Muscle layer of duodenum (tissue), 2 donors: ENCODE data around the gene UBASH3B.

ENCODE experiments used
- H3K27ac ChIP-seq: one replicate; pipeline ENCODE4 v1.7.0; 2013; ENCODE audit warnings: mild to moderate bottlenecking, low read length
- H3K27me3 ChIP-seq: one replicate; pipeline ENCODE4 v1.7.0; 2013; ENCODE audit warnings: low read depth, mild to moderate bottlenecking, control low read depth, low read length
- H3K36me3 ChIP-seq, 2 donors: one replicate each; pipeline ENCODE4 v1.7.0; 2013; ENCODE audit warnings: low read length in 2 of 2, control low read depth in 1 of 2, mild to moderate bottlenecking in 1 of 2; ENCODE audit not compliant: insufficient read depth in 2 of 2, control insufficient read depth in 1 of 2
- H3K4me1 ChIP-seq, 2 donors: one replicate each; pipeline ENCODE4 v1.7.0; 2013; ENCODE audit warnings: low read length in 2 of 2, mild to moderate bottlenecking in 2 of 2, control low read depth in 1 of 2, moderate library complexity in 1 of 2; ENCODE audit not compliant: insufficient read depth in 2 of 2, control insufficient read depth in 1 of 2
- H3K4me3 ChIP-seq, 2 donors: one replicate each; pipeline ENCODE4 v1.7.0; 2013; ENCODE audit warnings: low read length in 2 of 2, low read depth in 1 of 2, mild to moderate bottlenecking in 1 of 2
- H3K9me3 ChIP-seq, 2 donors: one replicate each; pipeline ENCODE4 v1.7.0; 2013; ENCODE audit warnings: low read length in 2 of 2, control low read depth in 1 of 2, mild to moderate bottlenecking in 1 of 2; ENCODE audit not compliant: control insufficient read depth in 1 of 2
- donor health status: healthy.

Gene UBASH3B

DNA sequence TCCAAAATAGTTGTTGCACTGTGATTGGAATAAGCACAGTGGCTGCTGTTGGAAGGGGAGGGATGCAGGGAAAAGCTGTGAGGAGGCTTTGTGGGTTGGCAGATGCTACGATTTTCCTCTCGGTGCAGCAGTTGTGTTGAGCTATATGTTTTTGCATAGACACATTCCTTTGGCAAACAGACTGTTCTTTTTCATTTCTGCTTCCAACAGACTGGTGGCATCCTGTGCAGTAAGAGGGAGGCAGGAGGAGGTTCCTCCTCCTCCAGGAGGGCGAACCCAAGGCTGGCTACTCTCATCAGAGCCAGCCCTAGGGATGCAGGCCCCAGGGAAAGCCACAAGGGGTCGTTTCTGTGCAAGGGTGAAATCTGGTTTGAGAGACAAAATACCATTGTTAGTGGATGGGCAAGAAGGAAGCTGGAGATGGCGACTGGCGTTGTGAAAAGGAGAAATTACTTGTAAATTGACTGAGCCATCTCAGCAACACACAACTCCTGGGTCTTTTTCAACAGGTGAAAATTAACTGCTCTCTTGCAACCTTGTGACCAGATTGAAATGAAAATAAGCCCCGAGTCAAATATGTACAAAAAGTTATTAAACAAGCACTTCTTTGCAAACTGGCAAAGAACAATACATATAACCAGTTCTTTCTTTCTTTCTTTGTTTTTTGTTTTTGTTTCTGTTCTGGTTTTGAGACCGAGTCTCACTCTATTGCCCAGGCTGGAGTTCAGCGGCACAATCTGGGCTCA lies 26.5 kb upstream of the UBASH3B start:
- no peaks in the 10 kb centered on the region for H3K36me3 ChIP-seq
- no peak overlapping the region for H3K4me3 ChIP-seq
- H3K27me3 ChIP-seq = no peaks in the 10 kb centered on the region
- no peaks in the 10 kb centered on the region for H3K9me3 ChIP-seq
- H3K4me1 ChIP-seq = peaks cover 0 to 6% of the 10 kb centered on the region in 2 donors
- no peak overlapping the region for H3K27ac ChIP-seq

DNA sequence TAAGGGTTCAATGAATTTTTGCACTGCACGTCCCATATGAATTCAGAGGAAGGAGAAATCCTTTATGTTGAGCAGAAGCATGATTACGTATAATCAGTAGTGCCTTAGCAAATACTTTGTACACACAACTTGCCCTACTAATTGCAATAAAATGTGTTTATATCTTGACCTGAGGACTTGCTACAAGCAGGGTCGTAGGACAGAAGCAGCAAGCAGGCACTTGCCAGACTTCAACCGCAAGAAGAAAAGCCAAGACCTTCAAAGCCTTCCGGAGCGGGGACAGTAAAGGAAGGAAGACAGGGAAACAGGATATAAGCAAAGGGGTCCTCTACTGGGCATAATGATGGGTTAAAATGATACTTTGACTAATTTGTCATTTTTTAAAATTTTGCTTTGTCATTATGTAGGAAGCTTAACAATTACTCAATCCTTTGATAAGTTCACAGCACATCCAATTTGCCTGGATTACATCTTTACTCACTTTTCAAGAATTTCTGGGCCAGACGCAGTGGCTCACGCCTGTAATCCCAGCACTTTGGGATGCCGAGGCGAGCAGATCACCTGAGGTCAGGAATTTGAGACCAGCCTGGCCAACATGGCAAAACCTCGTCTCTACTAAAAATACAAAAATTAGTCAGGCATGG lies 23.2 kb upstream of the UBASH3B start:
- H3K4me1 ChIP-seq = peaks cover 0 to 6% of the 10 kb centered on the region in 2 donors
- no peak overlapping the region for H3K4me3 ChIP-seq
- no peaks in the 10 kb centered on the region for H3K9me3 ChIP-seq
- no peaks in the 10 kb centered on the region for H3K36me3 ChIP-seq
- H3K27ac ChIP-seq = no peak overlapping the region
- no peaks in the 10 kb centered on the region for H3K27me3 ChIP-seq

DNA sequence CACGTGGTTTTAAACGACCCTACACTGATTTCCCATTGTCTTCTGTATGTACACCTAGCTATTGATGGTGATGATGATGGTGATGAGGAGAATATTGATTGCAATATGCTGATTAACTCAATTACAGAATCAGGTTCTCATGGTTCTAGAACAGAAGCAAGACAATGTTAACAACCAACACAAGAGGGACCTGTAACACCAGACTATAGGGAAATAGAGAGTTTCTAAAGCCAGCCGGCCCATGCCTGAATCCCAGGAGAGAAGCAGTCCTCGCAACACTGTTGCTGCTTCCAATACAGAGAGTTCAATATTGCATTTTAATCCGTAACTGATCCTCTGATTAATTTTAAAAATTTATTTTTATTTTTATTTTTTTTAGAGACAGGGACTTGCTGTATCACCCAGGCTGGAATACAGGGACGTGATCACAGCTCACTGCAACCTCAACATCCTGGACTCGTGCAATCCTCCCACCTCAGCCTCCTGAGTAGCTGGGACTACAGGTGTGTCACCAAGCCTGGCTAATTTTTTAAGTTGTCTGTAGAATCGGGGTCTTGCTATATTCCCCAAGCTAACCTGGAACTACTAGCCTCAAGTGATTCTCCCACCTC lies 22.2 kb upstream of the UBASH3B start:
- Histone ChIP-seq H3K9me3 (no peaks in the 10 kb centered on the region), H3K4me3 (no peak overlapping the region), H3K27me3 (no peaks in the 10 kb centered on the region), H3K4me1 (peaks cover 0 to 6% of the 10 kb centered on the region in 2 donors), H3K27ac (no peak overlapping the region), H3K36me3 (no peaks in the 10 kb centered on the region)

DNA sequence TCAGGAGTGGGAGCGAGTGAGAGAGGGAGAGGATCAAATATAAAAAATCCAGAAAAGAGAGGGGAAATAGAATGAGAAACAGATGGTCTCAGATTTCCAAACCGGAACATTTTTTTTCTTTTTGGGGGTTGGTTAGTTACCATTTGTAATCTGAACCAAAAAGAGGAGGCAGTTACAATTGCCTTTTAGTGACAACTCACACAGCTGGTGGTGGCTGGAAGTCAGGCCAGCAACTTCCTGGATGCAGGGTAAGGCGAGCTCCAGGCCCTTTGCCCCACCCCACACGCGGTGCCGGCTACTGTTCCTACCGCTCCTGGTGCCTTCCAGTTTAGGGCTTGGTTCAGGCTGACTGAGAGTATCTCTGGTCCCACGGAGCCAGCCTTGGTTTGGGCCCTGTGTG lies 21.0 kb upstream of the UBASH3B start:
- Histone ChIP-seq H3K27ac (no peak overlapping the region), H3K36me3 (no peaks in the 10 kb centered on the region), H3K9me3 (no peaks in the 10 kb centered on the region), H3K4me3 (no peak overlapping the region), H3K4me1 (no peaks in the 10 kb centered on the region), H3K27me3 (no peaks in the 10 kb centered on the region)

DNA sequence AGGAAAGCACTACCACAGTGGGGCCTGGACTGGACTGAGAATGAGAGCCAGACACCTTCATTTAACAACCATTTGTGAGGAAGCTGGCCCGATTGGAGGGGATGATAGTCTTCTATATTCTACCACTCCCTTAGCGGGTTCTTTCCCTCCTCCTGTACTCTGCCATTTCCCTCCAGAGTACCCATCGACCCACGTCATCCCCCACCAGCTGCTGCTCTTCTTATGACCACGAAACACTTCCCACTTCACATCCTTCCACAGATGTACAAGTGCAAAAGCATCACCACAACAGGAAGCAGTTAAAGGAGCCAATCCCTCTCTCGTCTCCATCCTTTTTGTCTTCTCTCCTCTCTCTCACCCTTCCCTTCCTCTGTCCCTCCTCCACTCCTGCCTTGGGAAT lies 18.0 kb upstream of the UBASH3B start:
- no peaks in the 10 kb centered on the region for H3K4me1 ChIP-seq
- no peaks in the 10 kb centered on the region for H3K27me3 ChIP-seq
- H3K27ac ChIP-seq = no peak overlapping the region
- no peak overlapping the region for H3K4me3 ChIP-seq
- no peaks in the 10 kb centered on the region for H3K9me3 ChIP-seq
- no peaks in the 10 kb centered on the region for H3K36me3 ChIP-seq

DNA sequence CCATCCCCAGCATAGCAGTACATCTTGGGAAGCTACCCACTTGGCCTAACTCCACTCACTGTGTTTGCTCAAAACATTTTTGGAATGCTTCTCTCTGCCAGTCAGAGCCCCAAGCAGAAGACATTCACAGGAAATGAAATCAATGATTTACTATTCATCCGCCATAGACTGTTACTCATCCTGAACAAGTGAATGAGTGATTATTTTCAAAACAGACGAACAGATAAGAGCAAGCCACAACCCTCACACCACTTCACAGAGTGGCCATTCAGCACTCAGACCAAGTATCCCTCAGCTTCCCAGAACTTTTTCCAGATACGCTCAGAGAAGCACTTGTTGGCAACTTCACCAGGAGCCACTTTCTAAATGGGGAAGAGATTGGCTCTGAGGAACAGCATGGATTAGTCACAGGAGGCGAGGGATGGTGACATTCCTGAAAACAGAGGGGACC lies 13.0 kb upstream of the UBASH3B start:
- H3K27me3 ChIP-seq = no peaks in the 10 kb centered on the region

DNA sequence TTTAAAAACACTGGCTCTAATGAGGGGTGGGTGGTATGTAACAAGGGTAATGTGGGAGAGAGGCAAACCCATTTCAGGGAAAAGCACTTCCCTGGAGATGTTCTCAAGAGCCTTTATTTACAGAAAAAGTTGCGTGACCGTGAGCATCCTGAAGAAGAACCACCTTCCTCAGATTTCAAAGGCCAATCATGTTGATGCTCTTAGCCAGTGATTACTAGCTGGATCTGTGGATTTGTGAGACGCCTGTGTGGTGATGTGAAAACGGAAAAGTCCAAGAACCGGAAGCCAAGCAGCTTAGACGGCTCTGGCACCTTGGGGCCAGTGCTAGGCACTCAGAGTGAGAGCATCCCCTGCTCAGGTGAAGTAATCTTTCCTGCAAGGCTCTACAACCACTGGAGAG lies 12.6 kb upstream of the UBASH3B start:
- peak overlapping the region; percentile 34 for H3K27ac ChIP-seq
- H3K27me3 ChIP-seq = no peaks in the 10 kb centered on the region
- H3K36me3 ChIP-seq = no peaks in the 10 kb centered on the region
- no peaks in the 10 kb centered on the region for H3K4me1 ChIP-seq
- no peak overlapping the region for H3K4me3 ChIP-seq
- H3K9me3 ChIP-seq = no peaks in the 10 kb centered on the region

More for the DNA sequence above, 13.0 kb upstream of the UBASH3B start:
- no peaks in the 10 kb centered on the region for H3K4me1 ChIP-seq
- H3K27ac ChIP-seq = peak overlapping the region; percentile 34
- no peak overlapping the region for H3K4me3 ChIP-seq
- H3K36me3 ChIP-seq = no peaks in the 10 kb centered on the region
- no peaks in the 10 kb centered on the region for H3K9me3 ChIP-seq

DNA sequence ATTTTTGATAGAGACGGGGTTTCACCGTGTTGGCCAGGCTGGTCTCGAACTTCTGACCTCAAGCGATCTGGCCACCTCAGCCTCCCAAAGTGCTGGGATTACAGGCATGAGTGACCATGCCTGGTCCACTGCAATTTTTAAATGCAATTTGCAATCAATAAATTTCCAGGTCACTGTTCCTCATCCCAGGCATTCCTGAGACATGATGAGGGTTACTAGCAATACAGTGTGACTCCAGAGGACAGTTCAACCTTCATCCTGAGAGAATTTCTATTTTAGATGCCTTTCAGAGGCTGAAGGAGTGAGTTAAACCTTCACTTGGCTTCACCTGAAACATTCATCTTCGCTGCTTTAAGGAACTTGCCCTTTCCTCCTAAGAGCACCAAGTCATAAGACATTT lies 9.7 kb upstream of the UBASH3B start:
- no peaks in the 10 kb centered on the region for H3K4me1 ChIP-seq
- H3K4me3 ChIP-seq = no peak overlapping the region
- no peaks in the 10 kb centered on the region for H3K27me3 ChIP-seq
- no peaks in the 10 kb centered on the region for H3K9me3 ChIP-seq
- no peak overlapping the region for H3K27ac ChIP-seq
- H3K36me3 ChIP-seq = no peaks in the 10 kb centered on the region

DNA sequence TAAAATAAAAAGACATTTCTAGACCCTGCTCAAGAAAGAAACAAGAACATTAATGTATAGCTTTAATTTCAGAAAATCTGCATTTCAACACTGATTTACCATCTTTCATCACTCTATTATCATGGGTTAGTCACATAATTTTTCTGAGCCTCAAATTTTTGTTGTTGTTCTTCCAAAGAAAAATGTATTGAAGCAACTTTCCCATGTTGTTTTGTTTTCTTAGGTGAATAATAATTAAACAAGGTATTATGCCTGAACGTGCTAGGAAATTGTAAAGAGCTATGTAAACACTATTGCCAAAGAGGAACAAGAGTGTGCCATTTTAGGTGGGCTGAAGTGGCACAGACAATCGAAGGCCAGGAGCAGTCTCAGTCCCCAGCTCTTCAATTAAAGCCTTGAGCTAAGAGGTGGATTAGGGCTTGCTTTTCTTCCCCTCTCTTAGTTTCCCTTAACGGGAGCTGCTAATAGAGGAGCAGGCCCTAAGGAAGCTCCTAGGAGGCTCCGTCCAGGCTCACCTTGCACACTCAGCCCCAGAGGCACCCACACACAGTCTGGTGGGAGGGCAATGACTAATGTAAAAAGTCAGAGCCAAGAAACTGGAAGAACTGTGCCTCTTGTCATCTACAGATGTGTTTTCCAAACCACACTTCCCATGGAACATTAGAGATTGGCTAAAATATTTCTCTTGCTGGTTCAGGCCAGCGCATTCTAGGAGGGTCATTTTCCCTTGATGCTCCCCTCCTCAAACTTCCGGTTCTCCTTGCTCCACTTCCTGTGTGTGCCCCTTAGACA lies 8.8 kb upstream of the UBASH3B start:
- no peaks in the 10 kb centered on the region for H3K36me3 ChIP-seq

DNA sequence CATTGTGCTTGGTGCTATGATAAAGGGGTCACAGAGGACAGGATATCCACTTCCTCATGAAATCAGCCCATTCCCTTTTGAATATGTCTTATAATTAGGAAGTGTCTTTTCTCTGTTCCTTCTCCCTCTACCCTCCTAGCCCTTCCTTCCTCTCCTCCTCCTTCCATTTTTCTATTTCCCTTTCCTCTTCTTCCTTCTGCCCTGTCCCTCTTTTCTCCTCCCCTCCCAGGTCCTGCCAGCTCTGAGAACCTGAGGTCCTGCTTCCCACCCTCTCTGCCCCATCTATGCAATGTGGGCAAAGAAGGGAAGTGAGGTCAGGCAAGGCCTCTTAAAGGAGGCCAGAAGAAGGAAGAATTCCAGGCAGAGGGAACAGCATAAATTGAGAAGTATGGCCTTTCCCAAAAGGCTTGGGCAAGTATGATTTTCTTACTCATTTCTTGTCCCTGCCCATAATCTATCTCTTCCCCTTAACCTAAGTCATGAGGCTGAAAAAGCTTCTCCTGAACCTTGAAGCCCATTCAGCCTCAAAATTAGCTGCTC lies 7.7 kb upstream of the UBASH3B start:
- no peak overlapping the region for H3K4me3 ChIP-seq
- H3K27ac ChIP-seq = no peak overlapping the region
- H3K9me3 ChIP-seq = no peaks in the 10 kb centered on the region
- H3K36me3 ChIP-seq = no peaks in the 10 kb centered on the region
- H3K27me3 ChIP-seq = no peaks in the 10 kb centered on the region
- no peaks in the 10 kb centered on the region for H3K4me1 ChIP-seq

More for the DNA sequence above, 8.8 kb upstream of the UBASH3B start:
- Histone ChIP-seq H3K4me1 (no peaks in the 10 kb centered on the region), H3K27me3 (no peaks in the 10 kb centered on the region), H3K27ac (no peak overlapping the region), H3K9me3 (no peaks in the 10 kb centered on the region), H3K4me3 (no peak overlapping the region)

DNA sequence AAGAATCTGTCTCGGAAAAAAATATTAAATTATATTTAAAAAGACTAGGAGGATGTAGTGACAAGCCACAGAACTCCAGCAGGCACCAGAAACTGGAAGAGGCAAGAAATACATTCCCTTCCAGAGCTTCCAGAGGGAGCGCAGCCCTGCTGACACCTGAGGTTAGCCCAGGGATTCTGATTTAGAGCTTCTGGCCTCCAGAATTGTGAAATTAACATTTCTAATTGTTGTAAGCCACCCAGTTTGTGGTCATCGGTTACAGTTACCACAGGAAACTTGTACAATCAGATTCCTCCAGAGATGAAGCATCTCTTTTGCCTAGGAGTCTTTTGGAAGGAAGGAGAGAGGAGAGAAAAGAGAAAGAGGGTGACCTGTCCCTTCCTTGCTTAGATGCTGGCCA lies 6.4 kb upstream of the UBASH3B start:
- no peak overlapping the region for H3K4me3 ChIP-seq
- no peaks in the 10 kb centered on the region for H3K36me3 ChIP-seq
- H3K9me3 ChIP-seq = no peaks in the 10 kb centered on the region
- peaks cover 0 to 1% of the 10 kb centered on the region in 2 donors for H3K4me1 ChIP-seq
- no peak overlapping the region for H3K27ac ChIP-seq
- no peaks in the 10 kb centered on the region for H3K27me3 ChIP-seq
